Endothelial cell of umbilical vein (primary cell): ENCODE data around the gene TFF2. TPM values are rescaled to one million over a fixed set of nuclear protein-coding genes. Genes with fewer than 3 reads are reported as not detected.

ENCODE experiments used
- BruUV-seq: library from RNA; stranded (reverse); fragments of 400-500 nt; replicated peaks from 2 replicates; lab custom pipeline; 2021; lab: Mats Ljungman, UMichigan
- CTCF ChIA-PET: fragments of 300-600, 350-600 bp; sonication (Branson Sonifier 250); formaldehyde crosslinking; loops from one replicate; lab custom pipeline; 2021; ENCODE audit warnings: antibody characterized with exemption, inconsistent platforms; lab: Charles Lee
- POLR2A ChIA-PET: fragments of 300-600, 350-600 bp; sonication (Branson Sonifier 250); formaldehyde crosslinking; loops from one replicate; lab custom pipeline; 2021; ENCODE audit warnings: antibody characterized with exemption, inconsistent platforms; lab: Charles Lee
- DNase-seq: peaks from one replicate; pipeline ENCODE4 v3.0.0-alpha.2; 2011; ENCODE audit warnings: low read depth, low spot score
- FAIRE-seq: peaks from 2 replicates; lab custom pipeline; 2011; peaks lifted over from hg19 to GRCh38; lab: Jason Lieb, UNC
- H2AFZ ChIP-seq: 2 replicates; pipeline ENCODE4 v1.6.0; 2012; ENCODE audit warnings: low read depth, low read length, control low read depth, inconsistent platforms
- H3K27ac ChIP-seq: 2 replicates; pipeline ENCODE4 v1.5.1; 2011; ENCODE audit warnings: low read depth, mild to moderate bottlenecking, control low read depth, low read length, moderate library complexity; ENCODE audit not compliant: insufficient read depth
- H3K27me3 ChIP-seq, 2 experiments: 2 replicates each; pipeline versions ENCODE4 v1.6.0 to v1.6.1; 2011; ENCODE audit warnings: low read length in 2 of 2, mixed read lengths in 1 of 2; ENCODE audit not compliant: control insufficient read depth in 2 of 2, insufficient read depth in 2 of 2
- H3K36me3 ChIP-seq, 2 experiments: 2 replicates in 1 of 2; 3 replicates in 1 of 2; pipeline ENCODE4 v1.5.1; 2011; ENCODE audit warnings: low read length in 2 of 2, mild to moderate bottlenecking in 1 of 2, moderate library complexity in 1 of 2; ENCODE audit not compliant: control insufficient read depth in 2 of 2, insufficient read depth in 2 of 2; ENCODE audit errors: extremely low read depth in 1 of 2
- H3K4me1 ChIP-seq: 3 replicates; pipeline ENCODE4 v1.5.1; 2011; ENCODE audit warnings: mild to moderate bottlenecking, low read length; ENCODE audit not compliant: control insufficient read depth, insufficient read depth; ENCODE audit errors: extremely low read depth
- H3K4me2 ChIP-seq: 2 replicates; pipeline ENCODE4 v1.6.1; 2011; ENCODE audit warnings: low read length, control low read depth, mixed read lengths; ENCODE audit not compliant: insufficient read depth
- H3K4me3 ChIP-seq, 3 experiments: fragments of 200-600 bp in 1 of 3; sonication (generic), shearing (Covaris generic) in 1 of 3; replicated peaks in 1 of 3; 2 replicates each; pipeline ENCODE4 v1.5.1; 2011 to 2016; ENCODE audit warnings: control low read depth in 3 of 3, low read length in 3 of 3, mild to moderate bottlenecking in 2 of 3, inconsistent platforms in 1 of 3, low read depth in 1 of 3, moderate library complexity in 1 of 3; ENCODE audit not compliant: insufficient read depth in 1 of 3
- H3K79me2 ChIP-seq: 2 replicates; pipeline ENCODE4 v1.6.0; 2012; ENCODE audit warnings: low read length, inconsistent platforms; ENCODE audit not compliant: control insufficient read depth, insufficient read depth
- H3K9ac ChIP-seq: replicated peaks from 2 replicates; pipeline ENCODE3; 2011; ENCODE audit warnings: low read length, control low read depth; ENCODE audit not compliant: insufficient read depth; ENCODE audit errors: extremely low read depth
- H3K9me1 ChIP-seq: replicated peaks from 3 replicates; pipeline ENCODE4 v1.6.0; 2011; ENCODE audit warnings: mild to moderate bottlenecking, low read length; ENCODE audit not compliant: control insufficient read depth, insufficient read depth; ENCODE audit errors: extremely low read depth
- H3K9me3 ChIP-seq: replicated peaks from 2 replicates; pipeline ENCODE4 v1.5.1; 2012; ENCODE audit warnings: low read length, inconsistent platforms; ENCODE audit not compliant: control insufficient read depth, insufficient read depth
- H4K20me1 ChIP-seq: replicated peaks from 2 replicates; pipeline ENCODE3; 2011; ENCODE audit warnings: mild to moderate bottlenecking, low read length; ENCODE audit not compliant: control insufficient read depth, insufficient read depth; ENCODE audit errors: extremely low read depth
- EZH2 ChIP-seq: IDR thresholded peaks from 2 replicates; pipeline ENCODE4 v1.6.1; 2012; ENCODE audit warnings: borderline replicate concordance, low read depth, mild to moderate bottlenecking, moderate library complexity, low read length, inconsistent platforms; ENCODE audit not compliant: severe bottlenecking
- FOS ChIP-seq: IDR thresholded peaks from 2 replicates; pipeline ENCODE4 v1.6.1; 2011; ENCODE audit warnings: mild to moderate bottlenecking, low read length, moderate library complexity, borderline replicate concordance; ENCODE audit not compliant: insufficient read depth
- GATA2 ChIP-seq: IDR thresholded peaks from 2 replicates; pipeline ENCODE4 v1.7.0; 2011; ENCODE audit warnings: low read depth, mild to moderate bottlenecking, moderate library complexity, mixed read lengths, low read length; ENCODE audit not compliant: insufficient read length, insufficient read depth
- JUN ChIP-seq: IDR thresholded peaks from 2 replicates; pipeline ENCODE4 v1.6.1; 2011; ENCODE audit warnings: borderline replicate concordance, low read depth; ENCODE audit not compliant: insufficient read length, insufficient read depth
- MYC ChIP-seq: IDR thresholded peaks from one replicate; pipeline ENCODE4 v1.6.1; 2011; ENCODE audit warnings: mild to moderate bottlenecking, low read depth, low read length
- POLR2A ChIP-seq: IDR thresholded peaks from 2 replicates; pipeline ENCODE4 v1.6.1; 2012; ENCODE audit warnings: low read depth, mild to moderate bottlenecking, control low read depth, low read length
- POLR2AphosphoS5 ChIP-seq: IDR thresholded peaks from 2 replicates; pipeline ENCODE4 v1.6.1; 2012; ENCODE audit warnings: low read depth, mild to moderate bottlenecking, control low read depth, low read length, moderate library complexity; ENCODE audit not compliant: insufficient read depth
- dilution Hi-C: fragments of 300-500 bp; cut with MboI; formaldehyde crosslinking; loops from one replicate; pipeline ENCODE4 v1.15.0; 2019; ENCODE audit warnings: low sequenced_read_pairs; ENCODE audit not compliant: extremely low pct_ligation_motif_present
- intact Hi-C: fragments of 100-400 bp; cut with micrococcal nuclease; formaldehyde crosslinking; loops from one replicate; pipeline ENCODE4 v1.10.0; 2022
- polyA plus RNA-seq, 4 experiments: library from polyadenylated mRNA; depleted of rRNA in 3 of 4; stranded (reverse) in 3 of 4; unstranded in 1 of 4; fragments of >200 nt; gene quantifications; 2 replicates each; pipeline versions ENCODE4 v1.2.1 to v1.2.3, GENCODE V29; 2011 to 2012; ENCODE audit warnings: missing spikeins in 1 of 4
- total RNA-seq: library from RNA; stranded (reverse); gene quantifications from 2 replicates; pipeline ENCODE4 v1.2.3, GENCODE V29; 2021
- TF ChIP-seq, protein P1 (sequence below), 2 donors: IDR thresholded peaks; 1 replicate in 1 of 2; 2 replicates in 1 of 2; pipeline ENCODE4 v1.5.1; 2011; ENCODE audit warnings: low read length in 2 of 2, mild to moderate bottlenecking in 2 of 2, moderate library complexity in 2 of 2, control low read depth in 1 of 2, inconsistent platforms in 1 of 2, low read depth in 1 of 2; ENCODE audit not compliant: insufficient read depth in 1 of 2; ENCODE audit errors: extremely low read depth in 1 of 2
- TF ChIP-seq, protein P2 (sequence below): IDR thresholded peaks from 2 replicates; pipeline ENCODE4 v1.6.1; 2011; ENCODE audit not compliant: insufficient read depth, insufficient read length

The TFF2 gene
- total and polyA plus RNA-seq, 2 donors (not counting 3 experiments of a cell fraction or from before 2014, with no cell fraction given): not detected

DNA sequence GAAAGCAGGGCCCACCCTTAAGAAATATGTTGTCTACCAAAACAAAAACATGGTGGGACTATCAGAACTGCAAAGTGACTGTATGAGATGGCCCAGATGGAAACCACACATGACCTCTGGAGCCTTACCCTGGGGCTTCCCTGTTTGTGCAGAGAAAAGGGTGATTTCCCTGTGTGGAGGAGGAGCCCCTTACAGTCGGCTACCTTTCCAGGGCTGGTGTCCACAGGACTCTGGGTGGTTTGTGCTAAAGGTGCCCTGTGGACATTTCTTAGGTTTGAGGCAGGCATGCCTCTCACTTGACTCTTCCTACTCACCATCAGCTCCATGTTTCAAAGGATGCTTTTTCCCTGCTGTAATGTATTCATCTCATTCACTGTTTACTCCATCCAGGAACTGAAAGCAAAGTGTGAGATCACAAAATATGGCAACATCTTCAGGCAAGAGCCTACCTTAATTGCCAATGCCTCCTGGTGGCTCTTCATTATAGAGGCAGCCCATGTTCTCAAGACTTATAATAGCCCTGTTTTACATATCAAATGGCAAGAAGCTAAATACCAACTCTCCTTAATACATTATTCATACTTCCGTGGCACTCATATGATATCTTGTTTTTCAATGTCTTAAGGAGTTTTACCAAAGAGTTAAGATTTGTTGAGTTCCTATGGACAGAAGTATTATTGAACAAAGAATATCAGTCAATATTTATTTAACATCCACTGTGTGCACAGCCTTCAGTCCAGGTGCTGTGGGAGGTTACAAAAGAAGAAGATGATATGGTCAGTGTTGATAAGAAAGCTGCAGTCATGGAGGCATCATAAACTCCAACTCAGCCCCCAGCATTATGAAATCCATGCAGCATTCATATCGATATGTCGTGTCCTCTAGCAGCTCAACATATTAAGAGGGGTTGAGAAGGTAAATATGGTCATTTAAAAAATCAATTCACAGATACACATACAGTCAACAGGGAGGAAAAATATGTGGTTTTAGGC lies 20.1 kb downstream of the TFF2 start:
- ChIA-PET POLR2A (no interaction called here), CTCF (interaction anchor here (1.1 to 1.6 kb wide), 2 partner anchors 21 to 51 kb away, joined by 3 to 4 read pairs; no protein-coding TSS in a partner anchor)
- no peak overlapping the region for H3K27ac ChIP-seq
- no peak for DNase-seq
- no peak overlapping the region for H3K9ac ChIP-seq
- no TSS peak for BruUV-seq
- no peaks in the 10 kb centered on the region for H3K36me3 ChIP-seq
- TF ChIP-seq POLR2AphosphoS5 (no peak), POLR2A (no peak), FOS (no peak), MYC (no peak), GATA2 (no peak), EZH2 (no peak), JUN (no peak)
- TF ChIP-seq, protein P1, sequence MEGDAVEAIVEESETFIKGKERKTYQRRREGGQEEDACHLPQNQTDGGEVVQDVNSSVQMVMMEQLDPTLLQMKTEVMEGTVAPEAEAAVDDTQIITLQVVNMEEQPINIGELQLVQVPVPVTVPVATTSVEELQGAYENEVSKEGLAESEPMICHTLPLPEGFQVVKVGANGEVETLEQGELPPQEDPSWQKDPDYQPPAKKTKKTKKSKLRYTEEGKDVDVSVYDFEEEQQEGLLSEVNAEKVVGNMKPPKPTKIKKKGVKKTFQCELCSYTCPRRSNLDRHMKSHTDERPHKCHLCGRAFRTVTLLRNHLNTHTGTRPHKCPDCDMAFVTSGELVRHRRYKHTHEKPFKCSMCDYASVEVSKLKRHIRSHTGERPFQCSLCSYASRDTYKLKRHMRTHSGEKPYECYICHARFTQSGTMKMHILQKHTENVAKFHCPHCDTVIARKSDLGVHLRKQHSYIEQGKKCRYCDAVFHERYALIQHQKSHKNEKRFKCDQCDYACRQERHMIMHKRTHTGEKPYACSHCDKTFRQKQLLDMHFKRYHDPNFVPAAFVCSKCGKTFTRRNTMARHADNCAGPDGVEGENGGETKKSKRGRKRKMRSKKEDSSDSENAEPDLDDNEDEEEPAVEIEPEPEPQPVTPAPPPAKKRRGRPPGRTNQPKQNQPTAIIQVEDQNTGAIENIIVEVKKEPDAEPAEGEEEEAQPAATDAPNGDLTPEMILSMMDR (IDR thresholded peaks at IDR 0.05; ENCODE audit: extremely low read depth in 1 of 2, insufficient read depth in 1 of 2, low read depth in 1 of 2, low read length in 2 of 2): no peak
- TF ChIP-seq, protein P2, sequence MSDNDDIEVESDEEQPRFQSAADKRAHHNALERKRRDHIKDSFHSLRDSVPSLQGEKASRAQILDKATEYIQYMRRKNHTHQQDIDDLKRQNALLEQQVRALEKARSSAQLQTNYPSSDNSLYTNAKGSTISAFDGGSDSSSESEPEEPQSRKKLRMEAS: no peak
- no peak overlapping the region for H3K4me3 ChIP-seq
- dilution Hi-C loops (no loop called here), intact Hi-C loops (loop anchor here (10.0 kb wide), 1 partner anchor 186 kb away; no protein-coding TSS in a partner anchor)
- H3K4me2 ChIP-seq: no peak overlapping the region
- H3K79me2 ChIP-seq: no peaks in the 10 kb centered on the region
- FAIRE-seq: no peak
- no peak overlapping the region for H2AFZ ChIP-seq
- no peaks in the 10 kb centered on the region for H3K9me3 ChIP-seq
- no peaks in the 10 kb centered on the region for H3K4me1 ChIP-seq
- no peaks in the 10 kb centered on the region for H3K9me1 ChIP-seq
- no peaks in the 10 kb centered on the region for H4K20me1 ChIP-seq
- peaks cover 12 to 25% of the 10 kb centered on the region in 2 experiments for H3K27me3 ChIP-seq
